Limb (tissue), 2 donors: ENCODE measurements around the gene EML3.
"Not testable (repeated sequence)": the region's sequence is repeated elsewhere in the genome, so short reads cannot be mapped to it uniquely, and the experiment has no call there.

Experiments
- DNase-seq, 2 donors: peaks; one replicate each; pipeline ENCODE4 v3.0.0-alpha.2; 2016; ENCODE audit errors: extremely low spot score in 2 of 2

Gene EML3, protein sequence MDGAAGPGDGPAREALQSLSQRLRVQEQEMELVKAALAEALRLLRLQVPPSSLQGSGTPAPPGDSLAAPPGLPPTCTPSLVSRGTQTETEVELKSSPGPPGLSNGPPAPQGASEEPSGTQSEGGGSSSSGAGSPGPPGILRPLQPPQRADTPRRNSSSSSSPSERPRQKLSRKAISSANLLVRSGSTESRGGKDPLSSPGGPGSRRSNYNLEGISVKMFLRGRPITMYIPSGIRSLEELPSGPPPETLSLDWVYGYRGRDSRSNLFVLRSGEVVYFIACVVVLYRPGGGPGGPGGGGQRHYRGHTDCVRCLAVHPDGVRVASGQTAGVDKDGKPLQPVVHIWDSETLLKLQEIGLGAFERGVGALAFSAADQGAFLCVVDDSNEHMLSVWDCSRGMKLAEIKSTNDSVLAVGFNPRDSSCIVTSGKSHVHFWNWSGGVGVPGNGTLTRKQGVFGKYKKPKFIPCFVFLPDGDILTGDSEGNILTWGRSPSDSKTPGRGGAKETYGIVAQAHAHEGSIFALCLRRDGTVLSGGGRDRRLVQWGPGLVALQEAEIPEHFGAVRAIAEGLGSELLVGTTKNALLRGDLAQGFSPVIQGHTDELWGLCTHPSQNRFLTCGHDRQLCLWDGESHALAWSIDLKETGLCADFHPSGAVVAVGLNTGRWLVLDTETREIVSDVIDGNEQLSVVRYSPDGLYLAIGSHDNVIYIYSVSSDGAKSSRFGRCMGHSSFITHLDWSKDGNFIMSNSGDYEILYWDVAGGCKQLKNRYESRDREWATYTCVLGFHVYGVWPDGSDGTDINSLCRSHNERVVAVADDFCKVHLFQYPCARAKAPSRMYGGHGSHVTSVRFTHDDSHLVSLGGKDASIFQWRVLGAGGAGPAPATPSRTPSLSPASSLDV

GRCh38 chr11:62612366-62613290 lies at the start of gene EML3, which contains the start of gene ROM1:
TSS of gene EML3 (minus strand) at chr11:62612775. CDS start at chr11:62612457, 318 bp downstream.
TSS of gene ROM1 (plus strand) at chr11:62613257. CDS start at chr11:62613282, 25 bp downstream.
- DNase-seq, result peak; percentile 77 to 89

DNA sequence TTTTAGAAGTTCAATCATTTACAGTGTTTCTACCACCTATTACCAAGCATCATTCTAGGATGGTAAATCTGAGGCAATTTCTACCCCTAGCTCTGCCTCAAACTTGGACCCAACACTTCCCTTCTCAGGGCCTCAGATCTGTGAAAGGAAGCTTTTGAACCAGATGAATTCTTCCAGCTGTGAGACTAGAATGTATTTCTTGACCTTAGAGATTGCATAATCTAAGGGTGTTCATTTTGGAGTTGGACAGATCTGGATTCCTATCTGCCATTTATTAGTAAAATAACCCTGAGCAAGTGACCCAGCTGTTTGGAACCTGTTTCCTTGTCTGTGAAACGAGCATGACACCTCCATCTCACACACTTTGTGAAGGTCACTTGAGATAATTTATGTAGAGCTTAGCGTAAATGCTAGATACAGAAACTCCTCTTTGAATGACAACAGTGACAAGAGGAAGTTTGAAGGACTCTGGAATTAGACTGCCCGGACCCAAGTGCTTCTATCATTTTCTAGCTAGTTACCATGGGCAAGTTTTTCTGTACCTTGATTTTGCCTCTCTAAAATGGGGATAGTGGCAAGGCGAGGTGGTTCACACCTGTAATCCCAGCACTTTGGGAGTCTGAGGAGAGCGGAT lies 44.3 kb upstream of the EML3 start:
- DNase-seq, result no peak

DNA sequence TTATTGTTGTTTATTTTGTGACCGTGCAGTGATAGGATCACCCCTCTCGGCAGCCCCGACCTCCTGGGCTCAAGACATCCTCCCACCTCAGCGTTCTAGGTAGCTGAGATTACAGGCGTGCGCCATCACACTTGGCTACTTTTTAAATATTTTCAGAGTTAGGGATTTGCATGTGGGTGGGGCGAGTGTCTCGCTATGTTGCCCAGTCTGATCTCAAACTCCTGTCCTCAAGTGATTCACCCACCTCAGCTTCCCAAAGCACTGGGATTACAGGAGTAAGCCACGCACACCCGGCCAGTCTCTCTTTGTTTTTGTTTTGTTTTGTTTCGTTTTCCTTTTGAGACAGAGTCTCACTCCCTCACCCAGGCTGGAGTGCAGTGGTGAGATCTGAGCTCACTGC lies 41.7 kb upstream of the EML3 start:
- no peak for DNase-seq

- no peak for DNase-seq
These were observed 39.8 kb upstream of the EML3 start for GRCh38 chr11:62652161-62653006.

- not testable (repeated sequence) for DNase-seq
These were observed 37.7 kb upstream of the EML3 start for GRCh38 chr11:62650283-62650682.

GRCh38 chr11:62649486-62649885 lies 36.9 kb upstream of the EML3 start:
- no peak for DNase-seq

DNA sequence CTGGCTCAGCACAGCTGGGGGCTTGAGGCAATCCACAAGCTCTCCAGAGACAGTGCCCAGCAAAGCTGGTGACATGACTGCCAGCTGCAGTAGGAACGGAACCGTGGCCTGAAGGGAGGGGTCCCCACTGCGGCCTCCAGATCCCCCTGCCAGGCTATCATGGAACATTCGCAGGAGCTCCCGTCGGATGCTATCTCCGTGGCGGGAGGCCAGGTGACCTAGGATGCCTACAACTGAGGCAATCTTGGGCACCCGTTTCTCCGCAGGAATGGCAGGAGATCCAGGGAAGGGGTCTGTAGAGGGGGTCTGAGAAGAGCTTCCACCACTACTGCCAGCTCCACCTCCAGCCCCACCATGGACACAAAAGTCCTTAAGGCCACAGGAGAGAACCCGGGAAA lies 36.4 kb upstream of the EML3 start:
- no peak for DNase-seq

- DNase-seq, result no peak
These were observed 35.8 kb upstream of the EML3 start for GRCh38 chr11:62648185-62648966.

GRCh38 chr11:62647609-62648005 lies 35.0 kb upstream of the EML3 start:
- no peak for DNase-seq

DNA sequence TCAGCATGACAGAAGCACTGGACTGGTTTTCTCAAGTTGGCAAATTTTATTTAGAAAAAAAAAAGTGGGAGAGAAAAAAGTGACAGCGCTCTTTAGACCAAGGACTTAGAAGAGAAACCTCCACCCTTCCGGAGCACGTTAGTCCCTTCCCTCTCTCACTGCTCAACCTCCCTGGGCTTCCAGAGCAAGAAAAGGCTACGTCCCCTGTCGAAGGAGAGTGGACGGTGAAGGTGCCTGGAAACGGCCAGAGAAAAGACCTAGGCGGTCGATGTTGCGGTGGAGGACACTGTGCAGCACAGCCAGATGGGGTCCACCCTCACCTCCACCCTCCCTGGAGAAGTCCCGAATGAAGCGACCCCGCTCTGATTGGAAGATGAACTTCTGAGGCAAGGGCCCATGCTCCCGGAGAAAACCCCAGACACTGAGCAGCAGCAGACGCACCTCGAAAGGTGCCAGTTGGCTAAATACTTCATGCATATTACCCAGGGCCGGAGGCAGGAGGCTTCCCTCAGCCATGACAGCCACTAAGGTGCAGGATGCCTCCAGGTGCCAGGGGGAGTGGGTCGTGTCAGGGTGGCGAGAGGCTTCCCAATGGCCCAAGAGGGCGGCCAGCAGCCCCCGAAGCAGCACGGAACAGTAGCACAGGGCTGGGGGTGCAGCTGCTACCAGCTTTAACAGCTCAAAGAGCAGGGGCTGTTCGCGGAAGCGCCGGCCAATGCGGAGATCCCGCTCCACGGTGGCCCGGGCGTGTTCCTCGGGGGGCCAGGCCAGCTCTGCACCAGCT lies 34.4 kb upstream of the EML3 start:
- no peak for DNase-seq

DNA sequence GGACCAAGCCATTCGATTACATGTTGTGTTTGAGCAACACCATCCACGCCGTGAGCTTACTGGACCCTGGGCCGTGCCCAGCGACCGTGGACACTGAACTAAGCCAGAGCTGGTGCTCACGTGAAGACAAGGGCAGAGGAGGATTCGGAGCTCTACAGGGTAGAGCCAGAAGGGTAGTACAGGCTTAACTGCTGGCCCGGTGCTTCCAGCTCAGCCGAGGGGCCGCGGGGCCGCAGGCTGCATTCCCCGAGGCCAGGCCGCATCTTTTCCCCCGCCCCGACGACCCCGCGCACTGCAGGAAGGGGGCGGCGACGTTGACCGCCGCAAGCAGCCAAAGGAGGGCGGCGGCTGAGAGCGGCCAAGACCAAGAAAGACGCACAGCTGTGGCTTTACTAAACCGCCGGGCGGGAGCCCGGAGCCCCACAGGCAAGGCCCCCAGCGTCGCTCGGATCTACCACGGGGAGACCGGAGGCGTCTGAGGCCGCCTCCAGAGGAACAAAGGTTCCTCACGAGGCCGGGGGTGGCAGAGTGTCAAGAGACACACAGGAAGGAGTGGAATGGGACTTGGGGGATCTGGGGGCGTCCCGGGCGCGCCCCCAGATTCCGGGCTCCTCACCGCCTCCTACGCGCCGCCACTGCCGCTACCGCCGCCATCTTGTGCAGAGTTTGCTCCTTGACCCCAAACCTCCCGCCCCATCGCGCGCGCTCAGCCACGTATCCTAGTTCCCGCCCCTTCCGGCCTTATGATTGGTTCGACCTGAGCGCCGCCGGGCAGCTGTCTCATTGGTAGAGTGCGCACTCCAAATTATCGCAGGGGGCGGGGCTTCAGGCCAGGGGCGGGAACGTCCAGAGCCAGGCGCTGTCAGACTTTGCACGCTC lies 33.6 kb upstream of the EML3 start, which contains the start of gene GANAB:
Gene GANAB, minus strand, starts transcription at position 668 of the 879 bp plus-strand sequence. Its CDS starts 14 bp downstream, at position 654.
- peak; percentile 98 to 99 for DNase-seq

- DNase-seq, result no peak
These were observed 33.0 kb upstream of the EML3 start for GRCh38 chr11:62645671-62645945.

DNA sequence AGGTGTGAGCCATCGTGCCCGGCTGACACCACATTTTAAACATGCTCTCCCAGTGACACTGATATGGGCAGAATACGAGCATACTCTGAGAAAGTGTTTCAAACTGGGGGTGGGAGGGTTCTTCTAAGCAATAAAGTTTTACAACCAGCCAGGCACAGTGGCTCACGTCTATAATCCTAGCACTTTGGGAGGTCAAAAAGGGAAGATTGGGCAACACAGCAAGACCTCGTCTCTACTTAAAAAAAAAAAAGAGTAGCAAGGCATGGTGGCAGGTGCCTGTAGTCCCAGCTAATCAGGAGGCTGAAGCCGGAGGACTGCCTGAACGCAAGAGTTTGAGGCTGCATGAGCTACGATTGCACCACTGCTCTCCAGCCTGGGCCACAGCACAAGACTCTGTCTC lies 31.6 kb upstream of the EML3 start:
- no peak for DNase-seq

GRCh38 chr11:62632492-62632891 lies 19.9 kb upstream of the EML3 start:
- DNase-seq, result no peak

GRCh38 chr11:62627713-62628112 lies 15.1 kb upstream of the EML3 start:
- no peak for DNase-seq

GRCh38 chr11:62622476-62623089 lies 10.0 kb upstream of the EML3 start:
- no peak for DNase-seq
